ES-I3 (cell line): Measurements from ENCODE around the gene GPS1.
"Not testable (repeated sequence)": the region's sequence is repeated elsewhere in the genome, so short reads cannot be mapped to it uniquely, and the experiment has no call there.

Experiments used
- H3K36me3 ChIP-seq: 2 replicates; pipeline ENCODE4 v1.6.1; 2013; ENCODE audit warnings: mild to moderate bottlenecking, low read length, control low read depth, moderate library complexity; ENCODE audit not compliant: insufficient read depth
- H3K4me1 ChIP-seq: 2 replicates; pipeline ENCODE4 v1.6.1; 2013; ENCODE audit warnings: mild to moderate bottlenecking, control low read depth, low read length; ENCODE audit not compliant: insufficient read depth
- H3K9ac ChIP-seq: 2 replicates; pipeline ENCODE4 v1.6.1; 2013; ENCODE audit warnings: low read depth, mild to moderate bottlenecking, low read length, moderate library complexity
- H3K9me3 ChIP-seq: 2 replicates; pipeline ENCODE4 v1.6.1; 2013; ENCODE audit warnings: mild to moderate bottlenecking, low read length, moderate library complexity; ENCODE audit not compliant: control insufficient read depth, insufficient read depth

GPS1 gene

GRCh38 chr17:82038796-82039409, 12.8 kb upstream of the GPS1 start:
- not testable (repeated sequence) for H3K9ac ChIP-seq, H3K9me3 ChIP-seq, H3K36me3 ChIP-seq
- peaks cover 11% of the 10 kb centered on the region; the same call in 1 of the 2 replicates for H3K4me1 ChIP-seq

- Histone ChIP-seq H3K4me1 (peaks cover 13% of the 10 kb centered on the region; the same call in 1 of the 2 replicates), H3K9me3 (no peaks in the 10 kb centered on the region), H3K36me3 (no peaks in the 10 kb centered on the region), H3K9ac (no peak overlapping the region)
These were observed 11.9 kb upstream of the GPS1 start for GRCh38 chr17:82039695-82040299.

DNA sequence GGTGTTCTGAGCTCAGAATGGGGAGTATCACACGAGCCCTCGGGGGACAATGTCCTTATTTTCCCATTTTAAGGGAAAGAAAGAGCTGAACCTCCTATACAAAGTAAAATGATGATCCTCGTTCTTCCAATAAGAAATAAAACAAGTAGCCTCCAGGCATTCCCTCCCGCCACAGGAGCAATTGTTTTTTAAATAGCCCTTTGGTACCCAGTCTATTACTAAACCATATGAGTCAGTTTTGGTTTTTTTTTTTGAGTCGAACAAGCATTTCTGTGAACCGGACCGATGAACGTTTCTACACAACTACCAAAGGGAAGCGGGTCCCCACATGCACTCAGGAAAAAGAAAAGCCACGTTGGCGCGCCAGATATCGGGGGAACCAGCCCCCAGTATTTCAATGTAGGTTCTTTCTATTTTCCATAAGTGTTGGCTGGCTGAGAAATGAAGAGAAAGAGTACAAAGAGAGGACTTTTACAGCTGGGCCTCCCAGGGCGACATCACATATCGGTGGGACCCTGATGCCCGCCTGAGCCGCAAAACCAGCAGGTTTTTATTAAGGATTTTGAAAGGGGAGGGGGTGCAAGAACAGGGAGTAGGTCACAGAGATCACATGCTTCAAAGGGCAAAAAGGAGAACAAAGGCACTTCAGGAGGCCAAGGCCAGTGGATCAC, 10.4 kb upstream of the GPS1 start:
- no peaks in the 10 kb centered on the region for H3K36me3 ChIP-seq
- H3K9me3 ChIP-seq, result no peaks in the 10 kb centered on the region

GRCh38 chr17:82042649-82043048, 9.0 kb upstream of the GPS1 start:
- Histone ChIP-seq H3K9me3 (no peaks in the 10 kb centered on the region), H3K4me1 (peaks cover 13% of the 10 kb centered on the region; the same call in 1 of the 2 replicates), H3K36me3 (no peaks in the 10 kb centered on the region), H3K9ac (no peak overlapping the region)

More for the DNA sequence above, 10.4 kb upstream of the GPS1 start:
- Histone ChIP-seq H3K9ac (no peak overlapping the region), H3K4me1 (peaks cover 13% of the 10 kb centered on the region; the same call in 1 of the 2 replicates)

DNA sequence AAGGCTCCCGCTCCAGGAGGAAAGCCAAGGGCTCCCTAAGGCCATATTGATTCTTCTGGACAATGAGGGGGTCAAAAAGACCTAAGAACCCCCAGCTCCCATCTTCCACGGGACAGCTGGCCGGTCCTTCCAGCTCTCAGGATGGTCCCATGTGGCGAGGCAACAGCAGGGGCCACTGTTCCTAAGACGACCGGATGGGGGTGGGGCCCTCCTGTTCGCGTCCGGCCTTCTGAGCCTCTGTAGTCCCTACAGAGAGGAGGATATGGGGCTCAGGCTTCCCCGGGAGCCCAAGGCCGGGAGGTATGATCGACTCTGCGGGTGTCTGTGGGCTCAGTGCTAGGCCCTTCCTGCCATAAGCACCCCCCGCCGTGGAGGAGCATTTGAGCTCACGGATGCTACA, 8.2 kb upstream of the GPS1 start:
- H3K4me1 ChIP-seq, result peaks cover 13% of the 10 kb centered on the region; the same call in 1 of the 2 replicates
- H3K9ac ChIP-seq, result no peak overlapping the region
- H3K36me3 ChIP-seq, result peaks cover 2% of the 10 kb centered on the region; the same call in 1 of the 2 replicates
- no peaks in the 10 kb centered on the region for H3K9me3 ChIP-seq

GRCh38 chr17:82045936-82046484, 5.7 kb upstream of the GPS1 start:
- no peak overlapping the region for H3K9ac ChIP-seq
- peaks cover 2% of the 10 kb centered on the region; the same call in 1 of the 2 replicates for H3K36me3 ChIP-seq
- H3K9me3 ChIP-seq, result no peaks in the 10 kb centered on the region
- H3K4me1 ChIP-seq, result peaks cover 13% of the 10 kb centered on the region; the same call in 1 of the 2 replicates

- Histone ChIP-seq H3K9ac (no peak overlapping the region), H3K36me3 (peaks cover 2% of the 10 kb centered on the region; the same call in 1 of the 2 replicates), H3K9me3 (no peaks in the 10 kb centered on the region), H3K4me1 (peaks cover 13% of the 10 kb centered on the region; the same call in 1 of the 2 replicates)
These were observed 4.8 kb upstream of the GPS1 start for GRCh38 chr17:82046903-82047302.

- Histone ChIP-seq H3K9me3 (no peaks in the 10 kb centered on the region), H3K9ac (no peak overlapping the region), H3K4me1 (peaks cover 13% of the 10 kb centered on the region; the same call in 1 of the 2 replicates), H3K36me3 (peaks cover 2% of the 10 kb centered on the region; the same call in 1 of the 2 replicates)
These were observed 4.3 kb upstream of the GPS1 start for GRCh38 chr17:82047379-82047778.

DNA sequence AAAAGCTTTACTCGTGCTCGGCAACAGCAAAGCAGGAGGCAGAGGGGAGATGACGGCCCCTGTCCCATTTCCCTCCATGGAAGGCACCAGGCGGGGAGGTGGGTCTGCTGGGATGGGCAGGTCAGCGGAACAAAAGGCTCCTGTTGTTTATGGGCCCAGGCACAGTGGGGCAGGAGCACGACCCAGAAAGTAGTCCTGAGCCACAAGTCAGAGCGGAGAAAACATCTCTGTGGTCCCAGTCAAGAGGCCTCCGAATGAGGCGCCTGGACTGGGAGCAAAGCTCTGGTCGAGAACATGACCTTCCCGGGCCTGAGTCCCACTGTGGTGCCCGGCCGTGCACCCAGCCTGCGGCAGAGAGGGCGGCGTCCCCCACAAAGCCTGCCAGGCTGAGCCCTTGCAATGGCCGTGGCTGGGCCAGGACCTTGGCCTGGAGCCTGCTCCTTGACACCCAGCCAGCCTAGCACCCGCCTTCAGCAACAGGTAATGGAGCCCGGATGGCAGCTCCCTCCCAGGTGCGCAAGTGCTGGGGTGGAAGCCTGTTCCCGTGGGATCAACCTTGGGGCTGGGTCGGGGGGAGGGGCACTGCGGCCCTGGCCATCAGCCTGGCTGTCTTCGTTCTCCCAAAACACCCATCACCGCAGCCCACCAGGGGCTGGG, 3.7 kb upstream of the GPS1 start:
- Histone ChIP-seq H3K36me3 (peaks cover 2% of the 10 kb centered on the region; the same call in 1 of the 2 replicates), H3K9ac (no peak overlapping the region)

GRCh38 chr17:82048571-82048971, 3.1 kb upstream of the GPS1 start:
- Histone ChIP-seq H3K9me3 (no peaks in the 10 kb centered on the region), H3K4me1 (peaks cover 5% of the 10 kb centered on the region; the same call in 1 of the 2 replicates), H3K36me3 (peaks cover 2% of the 10 kb centered on the region; the same call in 1 of the 2 replicates), H3K9ac (no peak overlapping the region)

More for the DNA sequence above, 3.7 kb upstream of the GPS1 start:
- H3K4me1 ChIP-seq, result peaks cover 10% of the 10 kb centered on the region; the same call in 1 of the 2 replicates
- H3K9me3 ChIP-seq, result no peaks in the 10 kb centered on the region

- Histone ChIP-seq H3K4me1 (no peaks in the 10 kb centered on the region; the same call in 1 of the 2 replicates), H3K36me3 (peaks cover 2% of the 10 kb centered on the region; the same call in 1 of the 2 replicates), H3K9ac (no peak overlapping the region), H3K9me3 (no peaks in the 10 kb centered on the region)
These were observed 2.6 kb upstream of the GPS1 start for GRCh38 chr17:82049106-82049505.

DNA sequence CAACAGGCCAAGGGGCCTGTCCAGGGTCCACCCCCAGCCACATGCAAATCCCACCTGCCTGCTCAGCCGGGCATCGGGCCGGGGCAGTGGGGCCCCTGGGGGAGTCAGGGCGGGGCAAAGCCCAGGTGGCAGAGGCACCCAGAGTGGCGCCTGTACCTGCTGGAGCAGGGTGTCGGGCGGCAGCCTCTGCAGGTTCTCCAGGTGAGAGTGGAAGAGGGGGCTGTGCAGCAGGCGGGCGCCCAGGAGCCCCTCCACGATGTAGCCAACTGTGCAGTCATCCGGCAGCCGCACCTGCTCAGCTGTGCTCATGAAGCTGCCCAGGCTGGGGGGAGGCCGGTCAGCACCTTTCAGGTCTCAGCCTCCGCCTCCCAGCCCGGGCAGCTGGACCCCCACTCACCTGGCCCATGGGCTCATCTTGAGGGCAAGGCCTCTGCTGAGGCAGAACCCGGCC, 2.2 kb upstream of the GPS1 start:
- Histone ChIP-seq H3K36me3 (peaks cover 2% of the 10 kb centered on the region; the same call in 1 of the 2 replicates), H3K4me1 (no peaks in the 10 kb centered on the region; the same call in 1 of the 2 replicates), H3K9ac (no peak overlapping the region), H3K9me3 (no peaks in the 10 kb centered on the region)

DNA sequence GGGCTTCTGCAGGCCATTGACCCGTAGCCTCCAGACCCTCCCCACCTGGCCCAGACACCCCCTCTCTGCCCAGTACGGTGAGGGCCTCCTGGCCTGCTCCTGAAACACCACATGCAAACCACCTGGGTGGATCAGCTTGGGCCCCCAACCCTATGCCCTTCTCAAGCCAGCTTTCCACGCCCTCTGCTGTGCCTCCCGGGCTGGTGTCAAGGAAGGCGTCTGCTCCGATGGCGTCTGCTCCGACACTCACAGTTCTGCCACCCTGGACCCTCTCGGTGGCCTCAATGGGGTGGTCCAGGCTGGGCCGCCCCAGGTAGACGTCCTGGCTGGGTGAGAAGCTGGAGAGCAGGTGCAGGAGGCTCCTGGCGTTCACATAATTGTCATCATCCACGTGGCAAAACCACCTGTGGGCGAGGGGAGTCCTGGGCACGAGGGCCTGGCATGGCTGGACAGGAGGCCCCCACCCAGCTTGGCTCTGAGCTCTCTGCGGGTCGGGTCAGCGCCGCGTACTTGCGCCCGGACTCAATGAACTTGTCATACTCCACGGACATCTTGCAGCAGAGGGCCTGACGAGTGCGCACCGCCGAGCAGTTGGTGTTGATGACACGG, 1.4 kb upstream of the GPS1 start:
- Histone ChIP-seq H3K9me3 (no peaks in the 10 kb centered on the region), H3K9ac (peak overlapping the region; percentile 64; the same call in 1 of the 2 replicates), H3K4me1 (no peaks in the 10 kb centered on the region; the same call in 1 of the 2 replicates), H3K36me3 (peaks cover 5% of the 10 kb centered on the region)
